ENCODE results near the gene C3orf62.

DNA sequence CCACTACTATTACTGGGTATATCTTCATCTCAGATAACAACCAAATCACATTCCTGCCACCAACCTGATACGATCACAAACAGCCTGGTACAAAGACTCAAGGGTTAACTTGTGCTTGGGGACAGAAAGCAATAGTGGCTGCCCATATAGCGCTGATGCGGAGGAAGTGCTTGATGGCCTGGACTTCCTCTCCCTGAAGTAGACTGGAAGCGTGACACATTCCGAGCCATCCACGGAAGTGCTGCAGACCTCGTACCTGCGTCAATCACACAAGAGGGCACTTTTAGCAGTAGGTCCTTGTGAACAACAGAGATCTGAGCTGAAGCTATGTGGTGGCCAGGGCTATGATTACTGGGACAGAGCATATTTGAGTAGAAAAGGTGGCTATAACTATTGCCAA is 17.3 kb upstream of the C3orf62 start:
- TF ChIP-seq, protein P1, sequence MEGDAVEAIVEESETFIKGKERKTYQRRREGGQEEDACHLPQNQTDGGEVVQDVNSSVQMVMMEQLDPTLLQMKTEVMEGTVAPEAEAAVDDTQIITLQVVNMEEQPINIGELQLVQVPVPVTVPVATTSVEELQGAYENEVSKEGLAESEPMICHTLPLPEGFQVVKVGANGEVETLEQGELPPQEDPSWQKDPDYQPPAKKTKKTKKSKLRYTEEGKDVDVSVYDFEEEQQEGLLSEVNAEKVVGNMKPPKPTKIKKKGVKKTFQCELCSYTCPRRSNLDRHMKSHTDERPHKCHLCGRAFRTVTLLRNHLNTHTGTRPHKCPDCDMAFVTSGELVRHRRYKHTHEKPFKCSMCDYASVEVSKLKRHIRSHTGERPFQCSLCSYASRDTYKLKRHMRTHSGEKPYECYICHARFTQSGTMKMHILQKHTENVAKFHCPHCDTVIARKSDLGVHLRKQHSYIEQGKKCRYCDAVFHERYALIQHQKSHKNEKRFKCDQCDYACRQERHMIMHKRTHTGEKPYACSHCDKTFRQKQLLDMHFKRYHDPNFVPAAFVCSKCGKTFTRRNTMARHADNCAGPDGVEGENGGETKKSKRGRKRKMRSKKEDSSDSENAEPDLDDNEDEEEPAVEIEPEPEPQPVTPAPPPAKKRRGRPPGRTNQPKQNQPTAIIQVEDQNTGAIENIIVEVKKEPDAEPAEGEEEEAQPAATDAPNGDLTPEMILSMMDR (IDR thresholded peaks at IDR 0.05; ENCODE audit: low read depth, low read length, missing input control): no peak
- TF ChIP-seq, protein P2, sequence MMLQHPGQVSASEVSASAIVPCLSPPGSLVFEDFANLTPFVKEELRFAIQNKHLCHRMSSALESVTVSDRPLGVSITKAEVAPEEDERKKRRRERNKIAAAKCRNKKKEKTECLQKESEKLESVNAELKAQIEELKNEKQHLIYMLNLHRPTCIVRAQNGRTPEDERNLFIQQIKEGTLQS (IDR thresholded peaks at IDR 0.05): no peak
